Nephron progenitor cell (in vitro differentiated cells): ENCODE measurements around the gene CRY1.
"Not testable (repeated sequence)": the region's sequence is repeated elsewhere in the genome, so short reads cannot be mapped to it uniquely, and the experiment has no call there.

Experiments used
- DNase-seq: peaks from one replicate; pipeline ENCODE4 v3.0.0; 2021
- H3K27ac Mint-ChIP-seq: 2 replicates; pipeline ENCODE4 v1.8.0; 2021; ENCODE audit warnings: mild to moderate bottlenecking, moderate library complexity, mixed read lengths
- H3K27me3 Mint-ChIP-seq: 2 replicates; pipeline ENCODE4 v1.8.0; 2021; ENCODE audit warnings: mild to moderate bottlenecking, low read depth, mixed read lengths; ENCODE audit not compliant: poor library complexity
- H3K36me3 Mint-ChIP-seq: 2 replicates; pipeline ENCODE4 v1.8.0; 2021; ENCODE audit warnings: low read depth, mixed read lengths
- H3K4me1 Mint-ChIP-seq: 2 replicates; pipeline ENCODE4 v1.8.0; 2021; ENCODE audit warnings: mixed read lengths
- H3K4me3 Mint-ChIP-seq: 2 replicates; pipeline ENCODE4 v1.8.0; 2021; ENCODE audit warnings: mild to moderate bottlenecking, moderate library complexity, mixed read lengths
- H3K9me3 Mint-ChIP-seq: 2 replicates; pipeline ENCODE4 v1.8.0; 2021; ENCODE audit warnings: mild to moderate bottlenecking, moderate library complexity, mixed read lengths
- TF ChIP-seq, protein P1 (sequence below): fragments of 200-600 bp; sonication (generic); IDR thresholded peaks from 2 replicates; pipeline ENCODE4 v1.5.0; 2021; ENCODE audit warnings: antibody characterized with exemption

CRY1 gene

DNA sequence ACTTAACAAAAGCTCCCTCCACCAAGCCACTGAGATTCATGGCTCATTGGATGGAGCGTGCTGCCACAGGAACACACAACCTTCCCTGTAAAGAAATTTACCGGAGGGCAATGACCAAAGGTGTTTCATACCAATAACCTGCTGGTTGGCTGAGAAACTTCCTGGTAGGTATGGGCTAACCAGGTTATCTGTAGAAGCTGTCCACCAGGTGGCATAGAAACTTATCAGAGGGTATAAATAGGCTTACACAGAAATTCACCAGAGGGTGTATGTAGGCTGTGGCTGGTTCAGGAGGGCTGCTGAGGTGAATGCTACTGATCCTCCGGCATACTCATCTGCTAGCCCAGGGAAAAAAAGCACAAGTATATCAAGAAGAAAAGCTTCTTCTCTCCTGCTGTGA is 79.3 kb downstream of the CRY1 start:
- Mint-ChIP-seq H3K4me1 (peaks cover 5% of the 10 kb centered on the region), H3K4me3 (no peak overlapping the region), H3K36me3 (peaks cover 25% of the 10 kb centered on the region), H3K27ac (no peak overlapping the region), H3K9me3 (no peaks in the 10 kb centered on the region), H3K27me3 (no peaks in the 10 kb centered on the region)
- DNase-seq = no peak
- TF ChIP-seq, protein P1, sequence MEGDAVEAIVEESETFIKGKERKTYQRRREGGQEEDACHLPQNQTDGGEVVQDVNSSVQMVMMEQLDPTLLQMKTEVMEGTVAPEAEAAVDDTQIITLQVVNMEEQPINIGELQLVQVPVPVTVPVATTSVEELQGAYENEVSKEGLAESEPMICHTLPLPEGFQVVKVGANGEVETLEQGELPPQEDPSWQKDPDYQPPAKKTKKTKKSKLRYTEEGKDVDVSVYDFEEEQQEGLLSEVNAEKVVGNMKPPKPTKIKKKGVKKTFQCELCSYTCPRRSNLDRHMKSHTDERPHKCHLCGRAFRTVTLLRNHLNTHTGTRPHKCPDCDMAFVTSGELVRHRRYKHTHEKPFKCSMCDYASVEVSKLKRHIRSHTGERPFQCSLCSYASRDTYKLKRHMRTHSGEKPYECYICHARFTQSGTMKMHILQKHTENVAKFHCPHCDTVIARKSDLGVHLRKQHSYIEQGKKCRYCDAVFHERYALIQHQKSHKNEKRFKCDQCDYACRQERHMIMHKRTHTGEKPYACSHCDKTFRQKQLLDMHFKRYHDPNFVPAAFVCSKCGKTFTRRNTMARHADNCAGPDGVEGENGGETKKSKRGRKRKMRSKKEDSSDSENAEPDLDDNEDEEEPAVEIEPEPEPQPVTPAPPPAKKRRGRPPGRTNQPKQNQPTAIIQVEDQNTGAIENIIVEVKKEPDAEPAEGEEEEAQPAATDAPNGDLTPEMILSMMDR = no peak

DNA sequence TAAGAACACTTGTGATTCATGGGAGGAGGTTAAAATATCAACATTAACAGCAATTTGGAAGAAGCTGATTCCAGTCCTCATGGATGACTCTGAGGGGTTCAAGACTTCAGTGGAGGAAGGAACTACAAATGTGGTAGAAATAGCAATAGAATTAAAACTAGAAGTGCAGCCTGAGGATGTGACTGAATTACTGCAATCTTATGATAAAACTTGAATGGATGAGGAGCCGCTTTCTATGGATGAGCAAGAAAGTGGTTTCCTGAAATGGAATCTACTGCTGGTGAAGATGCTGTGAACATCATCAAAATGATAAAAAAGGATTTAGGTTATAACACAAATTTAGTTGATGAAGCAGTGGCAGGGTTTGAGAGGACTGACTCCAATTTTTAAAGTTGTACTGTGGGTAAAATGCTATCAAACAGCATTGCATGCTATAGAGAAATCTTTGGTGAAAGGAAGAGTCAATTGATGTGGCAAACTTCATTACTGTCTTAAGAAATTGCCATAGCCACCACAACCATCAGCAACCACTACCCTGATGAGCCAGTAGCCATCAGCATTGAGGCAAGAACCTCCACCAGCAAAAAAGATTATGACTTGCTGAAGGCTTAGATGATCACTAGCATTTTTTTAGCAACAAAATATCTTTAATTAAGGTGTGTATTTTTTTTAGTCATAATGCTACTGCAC is 80.5 kb downstream of the CRY1 start:
- TF ChIP-seq, protein P1 = no peak
- H3K27me3 Mint-ChIP-seq = no peaks in the 10 kb centered on the region
- H3K36me3 Mint-ChIP-seq = peaks cover 37% of the 10 kb centered on the region
- no peak overlapping the region for H3K27ac Mint-ChIP-seq
- no peak for DNase-seq
- H3K4me3 Mint-ChIP-seq = no peak overlapping the region
- H3K4me1 Mint-ChIP-seq = peaks cover 5% of the 10 kb centered on the region
- peaks cover 3% of the 10 kb centered on the region for H3K9me3 Mint-ChIP-seq

DNA sequence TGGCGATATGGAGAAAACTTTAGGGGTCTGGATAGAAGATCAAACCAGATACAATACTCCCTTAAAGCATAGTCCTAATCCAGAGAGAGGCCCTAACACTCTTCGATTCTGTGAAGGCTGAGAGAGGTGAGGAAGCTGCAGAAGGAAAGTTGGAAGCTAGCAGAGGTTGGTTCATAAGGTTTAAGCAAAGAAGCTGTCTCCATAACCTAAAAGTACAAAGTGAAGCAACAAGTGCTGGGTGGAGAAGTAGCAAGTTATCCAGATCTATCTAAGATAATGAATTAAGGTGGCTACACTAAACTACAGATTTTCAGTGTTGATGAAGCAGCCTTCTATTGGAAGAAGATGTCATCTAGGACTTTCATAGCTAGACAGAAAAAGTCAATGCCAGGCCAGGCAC is 81.8 kb downstream of the CRY1 start:
- Mint-ChIP-seq H3K36me3 (peaks cover 38% of the 10 kb centered on the region), H3K9me3 (peaks cover 3% of the 10 kb centered on the region), H3K27ac (no peak overlapping the region), H3K4me1 (no peaks in the 10 kb centered on the region), H3K27me3 (no peaks in the 10 kb centered on the region), H3K4me3 (no peak overlapping the region)
- TF ChIP-seq, protein P1 = no peak
- DNase-seq = no peak

DNA sequence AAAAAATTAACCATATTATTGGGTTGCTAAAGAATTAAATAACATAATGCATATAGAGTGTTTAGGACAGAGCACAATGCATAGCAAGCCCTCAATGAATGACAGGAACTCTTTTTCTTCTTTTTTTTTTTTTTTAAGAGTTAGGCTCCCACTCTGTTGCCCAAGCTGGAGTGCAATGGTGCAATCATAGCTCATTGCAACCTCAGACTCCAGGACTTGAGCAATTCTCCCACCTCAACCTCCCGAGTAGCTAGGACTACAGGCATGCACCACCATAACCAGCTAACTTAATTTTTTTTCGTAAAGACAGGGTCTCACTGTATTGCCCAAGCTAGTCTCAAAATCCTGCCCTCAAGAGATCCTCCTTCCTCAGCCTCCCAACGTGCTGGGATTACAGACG is 85.9 kb downstream of the CRY1 start:
- Mint-ChIP-seq H3K27me3 (no peaks in the 10 kb centered on the region), H3K4me3 (no peak overlapping the region), H3K4me1 (no peaks in the 10 kb centered on the region), H3K9me3 (peaks cover 8% of the 10 kb centered on the region), H3K27ac (no peak overlapping the region), H3K36me3 (peaks cover 41% of the 10 kb centered on the region)
- TF ChIP-seq, protein P1 = no peak
- no peak for DNase-seq

DNA sequence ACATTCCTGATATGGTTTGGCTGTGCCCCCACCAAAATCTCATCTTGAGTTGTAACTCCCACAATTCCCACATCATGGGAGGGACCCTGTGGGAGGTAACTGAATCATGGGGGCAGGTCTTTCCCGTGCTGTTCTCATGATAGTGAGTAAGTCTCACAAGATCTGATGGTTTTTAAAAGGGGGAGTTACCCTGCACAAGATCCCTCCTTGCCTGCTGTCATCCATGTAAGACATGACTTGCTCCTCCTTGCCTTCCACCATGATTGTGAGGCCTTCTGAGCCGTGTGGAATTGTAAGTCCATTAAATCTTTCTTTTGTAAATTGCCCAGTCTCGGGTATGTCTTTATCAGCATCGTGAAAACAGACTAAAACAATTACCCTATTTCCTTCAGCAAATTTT is 90.7 kb downstream of the CRY1 start:
- DNase-seq, H3K9me3 Mint-ChIP-seq, H3K4me3 Mint-ChIP-seq, H3K27ac Mint-ChIP-seq, H3K27me3 Mint-ChIP-seq, H3K4me1 Mint-ChIP-seq: not testable (repeated sequence)
- peaks cover 40% of the 10 kb centered on the region for H3K36me3 Mint-ChIP-seq

DNA sequence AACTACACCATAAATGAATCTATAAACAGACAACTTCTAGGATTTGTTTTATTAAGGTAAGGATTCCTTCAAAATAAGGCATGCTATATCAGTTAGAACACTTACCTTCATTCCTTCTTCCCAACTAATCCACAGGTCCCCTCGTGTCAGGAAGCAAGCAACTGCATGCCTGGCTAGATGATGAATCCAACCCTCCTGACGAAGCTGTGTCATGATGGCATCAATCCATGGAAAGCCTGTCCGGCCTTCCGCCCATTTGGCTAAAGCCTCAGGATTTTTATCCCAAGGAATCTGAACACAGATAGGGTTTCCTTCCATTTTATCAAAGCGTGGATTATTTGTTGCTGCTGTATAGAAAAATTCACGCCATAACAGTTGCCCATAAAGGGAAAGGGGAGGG is 93.9 kb downstream of the CRY1 start:
- TF ChIP-seq, protein P1 = no peak
- Mint-ChIP-seq H3K27me3 (no peaks in the 10 kb centered on the region), H3K4me1 (no peaks in the 10 kb centered on the region), H3K9me3 (peaks cover 5% of the 10 kb centered on the region), H3K4me3 (no peak overlapping the region), H3K36me3 (peaks cover 56% of the 10 kb centered on the region), H3K27ac (no peak overlapping the region)
- no peak for DNase-seq
